Measurements from ENCODE around the gene ST8SIA6. TPM values are rescaled to one million over a fixed set of nuclear protein-coding genes. Genes with fewer than 3 reads are reported as not detected.

ST8SIA6 gene
- total RNA-seq, 1 donor from 2014 or later, result 5.1 TPM

GRCh38 chr10:17387861-17388503 is 66.4 kb downstream of the ST8SIA6 start:
- Mint-ChIP-seq H3K4me1 (peaks cover 11% of the 10 kb centered on the region), H3K9me3 (peaks cover 6% of the 10 kb centered on the region), H3K36me3 (no peaks in the 10 kb centered on the region), H3K27ac (no peak overlapping the region), H3K27me3 (ENCODE audit: insufficient read depth, low read depth) (peaks cover 6% of the 10 kb centered on the region), H3K4me3 (no peak overlapping the region)
- no peak for TF ChIP-seq CTCF (IDR thresholded peaks at IDR 0.05)
- TF ChIP-seq EZH2phosphoT487 (IDR thresholded peaks at IDR 0.05), result no peak
- no peak for TF ChIP-seq EZH2 (IDR thresholded peaks at IDR 0.05)
- Histone ChIP-seq H3K4me1 (peaks cover 16% of the 10 kb centered on the region), H2AFZ (replicated peaks) (peak overlapping the region; percentile 63), H3K79me2 (ENCODE audit: low read depth) (no peaks in the 10 kb centered on the region), H3K4me3 (no peak overlapping the region), H3K27ac (peak overlapping the region; percentile 73), H3F3A (ENCODE audit: low read depth) (peaks cover 12% of the 10 kb centered on the region), H3K9ac (no peak overlapping the region), H3K36me3 (no peaks in the 10 kb centered on the region), H3K9me3 (ENCODE audit: low read depth) (no peaks in the 10 kb centered on the region), H4K20me1 (ENCODE audit: low read depth) (no peaks in the 10 kb centered on the region), H3K4me2 (peak overlapping the region; percentile 59), H3K27me3 (no peaks in the 10 kb centered on the region)
- peak; percentile 45 for DNase-seq (ENCODE audit: low spot score)

- Histone ChIP-seq H3K36me3 (no peaks in the 10 kb centered on the region), H3K79me2 (ENCODE audit: low read depth) (no peaks in the 10 kb centered on the region), H4K20me1 (ENCODE audit: low read depth) (no peaks in the 10 kb centered on the region), H3F3A (ENCODE audit: low read depth) (peaks cover 12% of the 10 kb centered on the region), H3K4me1 (peaks cover 16% of the 10 kb centered on the region), H3K27ac (no peak overlapping the region), H3K4me2 (no peak overlapping the region), H3K27me3 (no peaks in the 10 kb centered on the region), H3K4me3 (no peak overlapping the region), H3K9me3 (ENCODE audit: low read depth) (no peaks in the 10 kb centered on the region), H2AFZ (replicated peaks) (no peak overlapping the region), H3K9ac (no peak overlapping the region)
- no peaks in the 10 kb centered on the region for H3K36me3 Mint-ChIP-seq
- no peak overlapping the region for H3K4me3 Mint-ChIP-seq
- no peak for DNase-seq (ENCODE audit: low spot score)
- H3K27ac Mint-ChIP-seq, result no peak overlapping the region
- peaks cover 11% of the 10 kb centered on the region for H3K4me1 Mint-ChIP-seq
- TF ChIP-seq EZH2phosphoT487 (IDR thresholded peaks at IDR 0.05) (no peak), EZH2 (IDR thresholded peaks at IDR 0.05) (no peak), CTCF (IDR thresholded peaks at IDR 0.05) (no peak)
- H3K27me3 Mint-ChIP-seq (ENCODE audit: insufficient read depth, low read depth), result peaks cover 6% of the 10 kb centered on the region
- peaks cover 6% of the 10 kb centered on the region for H3K9me3 Mint-ChIP-seq
Measured at GRCh38 chr10:17386616-17387075, 67.7 kb downstream of the ST8SIA6 start.

- DNase-seq (ENCODE audit: low spot score), result no peak
- H3K79me2 ChIP-seq (ENCODE audit: low read depth), result no peaks in the 10 kb centered on the region
- H3K9me3 Mint-ChIP-seq, result peaks cover 6% of the 10 kb centered on the region
- no peak overlapping the region for H3K4me3 Mint-ChIP-seq
- H3K4me1 ChIP-seq, result peaks cover 16% of the 10 kb centered on the region
- peaks cover 11% of the 10 kb centered on the region for H3K4me1 Mint-ChIP-seq
- no peak overlapping the region for H3K27ac Mint-ChIP-seq
- no peaks in the 10 kb centered on the region for H4K20me1 ChIP-seq (ENCODE audit: low read depth)
- H3K27ac ChIP-seq, result no peak overlapping the region
- peaks cover 6% of the 10 kb centered on the region for H3K27me3 Mint-ChIP-seq (ENCODE audit: insufficient read depth, low read depth)
- no peak overlapping the region for H2AFZ ChIP-seq (replicated peaks)
- TF ChIP-seq CTCF (IDR thresholded peaks at IDR 0.05) (no peak), EZH2phosphoT487 (IDR thresholded peaks at IDR 0.05) (no peak), EZH2 (IDR thresholded peaks at IDR 0.05) (no peak)
- no peak overlapping the region for H3K9ac ChIP-seq
- H3K4me2 ChIP-seq, result no peak overlapping the region
- peaks cover 12% of the 10 kb centered on the region for H3F3A ChIP-seq (ENCODE audit: low read depth)
- no peaks in the 10 kb centered on the region for H3K36me3 ChIP-seq
- no peaks in the 10 kb centered on the region for H3K36me3 Mint-ChIP-seq
- no peaks in the 10 kb centered on the region for H3K27me3 ChIP-seq
- H3K9me3 ChIP-seq (ENCODE audit: low read depth), result no peaks in the 10 kb centered on the region
- H3K4me3 ChIP-seq, result no peak overlapping the region
Measured at GRCh38 chr10:17386021-17386420, 68.4 kb downstream of the ST8SIA6 start.
